Retinal pigment epithelial cell (primary cell): ENCODE results near the gene MRPL48.

Experiments
- DNase-seq: peaks from one replicate; pipeline ENCODE4 v3.0.0-alpha.2; 2010; ENCODE audit warnings: low read depth
- H3K4me3 ChIP-seq: 2 replicates; pipeline ENCODE4 v1.5.1; 2011; ENCODE audit warnings: mild to moderate bottlenecking, low read length, control low read depth, moderate library complexity
- TF ChIP-seq, protein P1 (sequence below): conservative IDR thresholded peaks from 2 replicates; pipeline ENCODE4 v1.5.1; 2011; ENCODE audit warnings: low read depth, low read length, control low read depth, inconsistent platforms

MRPL48 gene

GRCh38 chr11:73810637-73811036 is 23.0 kb downstream of the MRPL48 start:
- TF ChIP-seq, protein P1, sequence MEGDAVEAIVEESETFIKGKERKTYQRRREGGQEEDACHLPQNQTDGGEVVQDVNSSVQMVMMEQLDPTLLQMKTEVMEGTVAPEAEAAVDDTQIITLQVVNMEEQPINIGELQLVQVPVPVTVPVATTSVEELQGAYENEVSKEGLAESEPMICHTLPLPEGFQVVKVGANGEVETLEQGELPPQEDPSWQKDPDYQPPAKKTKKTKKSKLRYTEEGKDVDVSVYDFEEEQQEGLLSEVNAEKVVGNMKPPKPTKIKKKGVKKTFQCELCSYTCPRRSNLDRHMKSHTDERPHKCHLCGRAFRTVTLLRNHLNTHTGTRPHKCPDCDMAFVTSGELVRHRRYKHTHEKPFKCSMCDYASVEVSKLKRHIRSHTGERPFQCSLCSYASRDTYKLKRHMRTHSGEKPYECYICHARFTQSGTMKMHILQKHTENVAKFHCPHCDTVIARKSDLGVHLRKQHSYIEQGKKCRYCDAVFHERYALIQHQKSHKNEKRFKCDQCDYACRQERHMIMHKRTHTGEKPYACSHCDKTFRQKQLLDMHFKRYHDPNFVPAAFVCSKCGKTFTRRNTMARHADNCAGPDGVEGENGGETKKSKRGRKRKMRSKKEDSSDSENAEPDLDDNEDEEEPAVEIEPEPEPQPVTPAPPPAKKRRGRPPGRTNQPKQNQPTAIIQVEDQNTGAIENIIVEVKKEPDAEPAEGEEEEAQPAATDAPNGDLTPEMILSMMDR = no peak

DNA sequence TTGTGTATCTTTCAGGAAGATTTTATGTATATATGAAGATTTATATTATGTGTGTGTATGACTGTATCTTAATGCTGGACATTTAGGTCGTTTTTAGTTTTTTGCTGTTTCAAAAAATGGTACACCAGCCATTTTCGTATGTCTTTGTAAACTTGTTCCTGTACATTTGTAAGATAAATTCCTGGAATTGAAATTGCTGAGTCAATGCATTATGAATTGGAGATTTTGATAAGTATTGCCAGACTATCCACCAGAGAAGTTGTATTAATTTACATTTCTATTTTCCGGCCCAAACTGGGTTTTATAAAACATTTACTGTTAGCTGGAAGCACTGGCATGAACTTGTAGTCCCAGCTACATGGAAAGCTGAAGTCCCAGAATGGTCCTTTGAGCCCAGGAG is 24.6 kb downstream of the MRPL48 start:
- TF ChIP-seq, protein P1 = no peak
- DNase-seq = no peak
- H3K4me3 ChIP-seq = no peak overlapping the region

More at GRCh38 chr11:73810637-73811036, 23.0 kb downstream of the MRPL48 start:
- H3K4me3 ChIP-seq = no peak overlapping the region
- no peak for DNase-seq

GRCh38 chr11:73814812-73815211 is 27.1 kb downstream of the MRPL48 start:
- no peak for DNase-seq
- TF ChIP-seq, protein P1 = no peak
- H3K4me3 ChIP-seq = no peak overlapping the region

DNA sequence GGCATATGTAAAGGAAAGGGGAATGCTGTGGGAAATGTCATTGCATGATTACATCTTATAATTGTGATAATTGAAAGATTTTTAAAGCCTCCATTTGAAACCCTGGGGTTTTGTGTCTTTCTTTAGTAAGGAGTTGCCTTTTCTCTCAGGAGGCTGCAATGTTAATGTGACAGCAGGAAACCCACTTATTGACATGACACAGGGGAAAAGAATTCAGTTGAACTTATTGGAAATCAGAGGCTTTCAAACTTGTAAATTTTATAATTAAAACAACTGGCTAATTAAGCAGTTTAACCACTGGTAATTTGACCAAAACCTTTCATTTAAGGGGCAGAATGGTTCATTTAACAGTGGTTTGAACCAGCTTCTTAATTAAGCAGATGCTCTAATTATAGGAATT is 31.2 kb downstream of the MRPL48 start:
- no peak overlapping the region for H3K4me3 ChIP-seq
- TF ChIP-seq, protein P1 = no peak
- no peak for DNase-seq

DNA sequence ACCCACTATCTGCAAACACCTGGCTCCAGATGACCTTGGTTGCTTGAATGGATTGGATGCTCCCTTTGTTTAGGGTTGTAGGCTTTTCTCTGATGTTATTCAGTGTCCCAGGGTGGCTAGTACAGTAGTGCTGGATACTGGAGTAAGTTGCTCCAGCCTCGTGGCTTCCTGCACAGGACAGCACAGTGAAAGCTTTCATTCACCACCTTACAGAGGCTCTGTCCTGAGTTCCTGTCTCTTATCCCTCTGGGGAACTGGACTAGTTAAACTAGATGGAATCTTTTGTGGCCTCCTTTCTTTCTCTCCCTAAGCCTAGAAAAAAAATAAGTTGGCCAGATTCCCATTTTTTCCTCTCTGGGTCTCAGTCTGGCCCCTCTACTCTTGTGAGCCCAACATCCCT is 42.6 kb downstream of the MRPL48 start:
- TF ChIP-seq, protein P1 = no peak
- DNase-seq = no peak
- H3K4me3 ChIP-seq = no peak overlapping the region

DNA sequence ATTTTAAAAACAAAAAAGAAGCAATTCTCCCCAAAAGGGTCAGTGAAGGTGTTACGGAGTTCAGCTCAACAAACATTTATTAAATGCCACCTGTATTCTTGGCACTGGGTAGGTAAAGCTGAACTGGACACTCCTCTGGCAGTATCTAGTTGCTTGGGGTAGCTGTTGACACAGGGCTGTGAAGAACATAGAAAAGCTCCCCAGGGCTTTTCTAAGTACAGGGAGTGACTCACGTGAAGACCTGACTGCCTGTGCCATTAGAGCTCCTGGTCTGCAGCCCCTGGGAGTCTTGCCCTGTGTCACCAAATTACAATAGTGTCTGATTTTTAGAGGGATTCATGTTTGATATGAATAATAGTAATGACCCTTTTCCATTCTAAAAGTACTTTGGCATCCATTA is 45.4 kb downstream of the MRPL48 start:
- TF ChIP-seq, protein P1 = no peak
- no peak overlapping the region for H3K4me3 ChIP-seq
- no peak for DNase-seq

DNA sequence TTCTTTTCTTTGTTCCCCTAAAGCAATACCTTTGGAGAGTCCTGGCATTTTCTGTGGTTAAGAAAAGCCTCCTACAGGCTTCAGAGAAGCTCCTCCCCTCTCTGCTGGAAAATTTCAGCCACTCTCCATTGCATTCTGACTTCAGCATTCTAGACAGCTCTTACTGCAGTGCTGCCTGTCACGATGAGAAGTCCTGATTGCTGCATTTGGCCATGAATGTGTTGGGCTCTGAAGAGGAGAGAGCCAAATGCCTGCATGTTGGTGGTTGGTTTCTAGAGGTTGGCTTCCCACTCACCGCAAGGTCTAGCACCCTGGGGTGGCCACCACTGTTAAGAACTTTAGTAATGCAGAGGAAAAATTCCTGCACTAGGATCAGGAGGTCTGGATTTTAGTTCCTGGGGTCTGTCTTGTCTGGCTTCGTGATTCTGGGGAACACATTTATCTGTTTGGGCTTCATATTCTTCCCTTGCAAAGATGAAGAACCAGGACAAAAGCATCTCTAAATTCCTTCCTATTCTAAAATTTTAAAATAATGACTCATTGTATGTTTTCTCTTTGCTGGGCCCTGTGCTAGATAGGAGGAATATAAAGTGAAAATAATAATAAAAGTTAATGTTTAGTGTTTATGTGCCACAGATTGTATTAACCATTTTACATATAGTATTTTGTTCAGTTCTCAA is 50.9 kb downstream of the MRPL48 start:
- TF ChIP-seq, protein P1 = no peak
- DNase-seq = no peak
- no peak overlapping the region for H3K4me3 ChIP-seq
